ENCODE measurements around the gene RPS14. TPM values are rescaled to one million over a fixed set of nuclear protein-coding genes. Genes with fewer than 3 reads are reported as not detected.

The RPS14 gene
- total RNA-seq, 1 experiment from 2014 or later = 3,118 TPM

GRCh38 chr5:150444770-150445169 lies 4.8 kb downstream of the RPS14 start:
- H3K4me3 ChIP-seq = no peak overlapping the region
- H3K36me3 ChIP-seq = peaks cover 62% of the 10 kb centered on the region
- peaks cover 5% of the 10 kb centered on the region; the same call in 1 of the 2 replicates for H3K4me1 ChIP-seq
- H3K27me3 ChIP-seq = no peaks in the 10 kb centered on the region
- no peak overlapping the region for H3K27ac ChIP-seq
- H3K9me3 ChIP-seq (replicated peaks) = no peaks in the 10 kb centered on the region
- no peak for DNase-seq

DNA sequence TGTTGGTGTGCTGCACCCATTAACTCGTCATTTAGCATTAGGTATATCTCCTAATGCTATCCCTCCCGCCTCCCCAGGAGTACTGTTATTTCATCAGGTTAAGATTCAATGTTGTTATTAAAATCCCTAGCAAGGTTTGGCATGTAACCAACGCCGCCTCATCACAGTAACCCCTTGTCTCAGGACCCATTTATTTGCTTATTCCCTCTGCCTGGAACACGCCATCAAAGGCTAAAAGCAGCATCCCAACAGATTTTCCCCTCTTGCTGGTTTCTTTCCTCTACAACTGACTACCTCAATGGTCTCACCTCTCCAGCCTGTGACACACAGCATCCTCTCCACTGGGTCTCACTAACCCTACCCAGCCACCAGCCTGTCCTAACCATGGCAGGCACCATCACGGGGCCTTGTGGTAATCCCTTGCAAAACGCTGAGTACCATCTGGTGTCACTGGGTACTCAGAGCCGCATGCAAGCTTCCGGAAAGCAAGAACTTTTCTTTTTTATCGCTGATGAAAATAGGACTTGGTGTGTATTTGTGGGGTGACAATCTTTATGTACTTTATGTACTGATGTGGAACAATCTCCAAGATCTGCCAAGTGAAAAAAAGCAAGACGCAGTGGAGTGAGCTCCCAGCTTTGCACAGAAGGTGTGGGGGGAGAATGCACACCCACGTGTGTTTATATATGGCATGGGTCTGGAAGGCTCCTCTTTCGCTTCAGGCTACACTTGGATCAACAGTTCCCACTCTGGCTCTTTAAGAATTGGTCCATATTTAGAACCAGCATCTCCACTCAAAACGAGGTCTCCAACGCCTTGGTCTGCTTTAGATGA lies 6.1 kb downstream of the RPS14 start:
- Histone ChIP-seq H3K27me3 (no peaks in the 10 kb centered on the region), H3K36me3 (peaks cover 57% of the 10 kb centered on the region), H3K4me3 (no peak overlapping the region), H3K9me3 (replicated peaks) (no peaks in the 10 kb centered on the region), H3K27ac (no peak overlapping the region), H3K4me1 (peaks cover 5% of the 10 kb centered on the region; the same call in 1 of the 2 replicates)
- no peak for DNase-seq

GRCh38 chr5:150442699-150443080 lies 6.8 kb downstream of the RPS14 start:
- peaks cover under 1% of the 10 kb centered on the region; the same call in 1 of the 2 replicates for H3K4me1 ChIP-seq
- no peak overlapping the region for H3K4me3 ChIP-seq
- no peaks in the 10 kb centered on the region for H3K27me3 ChIP-seq
- no peaks in the 10 kb centered on the region for H3K9me3 ChIP-seq (replicated peaks)
- no peak overlapping the region for H3K27ac ChIP-seq
- no peak for DNase-seq
- peaks cover 49% of the 10 kb centered on the region for H3K36me3 ChIP-seq

DNA sequence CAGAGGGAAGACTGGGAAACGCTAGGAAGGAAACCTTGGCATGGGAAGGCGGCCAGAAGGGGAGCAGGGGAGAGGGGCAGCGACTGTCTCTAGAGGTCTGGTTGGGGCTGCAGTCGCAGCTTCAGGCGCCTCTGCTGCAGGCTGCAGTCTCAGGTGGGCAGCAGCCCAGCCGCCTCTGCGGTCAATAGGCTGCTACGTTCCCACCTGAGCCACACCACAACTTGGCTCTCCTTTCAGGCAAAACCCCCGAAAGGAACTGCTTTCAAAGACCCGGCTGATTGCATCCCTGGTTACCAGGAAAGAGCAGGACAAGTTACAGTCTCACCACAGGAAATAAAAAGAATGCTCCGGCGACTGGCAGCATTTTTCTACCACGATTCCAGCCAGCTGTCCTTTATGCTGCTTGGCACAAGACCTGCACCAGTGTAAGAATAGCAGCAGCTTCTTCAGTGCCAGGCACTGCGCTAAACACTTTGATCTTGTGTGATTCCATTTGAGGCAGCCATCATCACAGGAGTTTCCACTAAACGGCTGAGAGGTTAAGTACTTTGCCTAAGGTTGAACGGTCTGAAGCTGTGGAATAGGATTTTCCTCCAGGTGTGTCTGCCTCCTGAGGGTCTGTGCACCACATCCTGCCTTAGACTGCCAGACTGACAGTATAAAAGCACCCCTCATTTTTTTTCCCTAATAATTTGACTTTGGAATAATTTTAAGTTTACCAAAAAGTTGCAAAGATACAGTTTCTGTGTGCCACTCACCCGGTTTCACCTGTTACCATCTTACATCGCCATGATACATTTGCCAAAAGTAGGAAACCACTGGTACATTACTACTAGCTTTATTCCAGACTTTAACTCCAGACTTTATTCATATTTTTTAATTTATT lies 7.5 kb downstream of the RPS14 start:
- Histone ChIP-seq H3K4me1 (no peaks in the 10 kb centered on the region), H3K4me3 (no peak overlapping the region), H3K9me3 (replicated peaks) (no peaks in the 10 kb centered on the region), H3K36me3 (peaks cover 43% of the 10 kb centered on the region), H3K27ac (no peak overlapping the region), H3K27me3 (no peaks in the 10 kb centered on the region)
- DNase-seq = no peak

DNA sequence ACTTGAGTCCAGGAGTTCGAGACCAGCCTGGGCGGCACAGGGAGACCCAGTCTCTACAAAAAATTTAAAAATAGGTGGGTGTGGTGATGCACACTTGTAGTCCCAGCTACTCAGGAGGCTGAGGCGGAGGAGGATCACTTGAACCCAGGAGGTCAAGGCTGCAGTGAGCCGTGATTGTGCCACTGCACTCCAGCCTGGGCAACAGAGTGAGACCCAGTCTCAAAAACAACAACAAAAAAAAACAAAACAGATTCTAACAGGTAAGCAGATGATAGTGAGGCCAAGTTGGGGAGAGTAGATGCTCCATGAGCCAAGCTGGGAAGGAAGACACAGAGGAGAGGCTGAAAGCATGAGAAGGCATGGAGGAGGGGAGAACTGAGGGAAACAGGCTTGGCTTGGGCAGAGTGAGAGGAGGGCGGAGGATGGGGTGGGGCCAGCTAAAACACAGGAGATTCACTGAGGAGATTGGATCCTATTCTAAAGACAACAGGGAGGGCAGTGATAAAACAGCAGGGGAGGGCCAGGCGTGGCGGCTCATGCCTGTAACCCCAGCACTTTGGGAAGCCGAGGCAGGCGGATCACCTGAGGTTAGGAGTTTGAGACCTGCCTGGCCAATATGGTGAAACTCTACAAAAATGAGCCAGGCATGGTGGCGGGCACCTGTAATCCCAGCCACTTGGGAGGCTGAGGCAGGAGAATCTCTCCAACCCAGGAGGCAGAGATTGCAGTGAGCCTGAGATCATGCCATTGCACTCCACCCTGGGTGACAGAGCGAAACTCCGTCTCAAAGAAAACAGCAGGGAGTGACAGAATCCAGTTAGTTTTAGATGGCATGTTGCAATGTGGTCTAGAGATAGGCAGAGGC lies 8.4 kb downstream of the RPS14 start:
- Histone ChIP-seq H3K9me3 (replicated peaks) (no peaks in the 10 kb centered on the region), H3K4me3 (no peak overlapping the region), H3K27me3 (no peaks in the 10 kb centered on the region), H3K36me3 (peaks cover 34% of the 10 kb centered on the region), H3K27ac (no peak overlapping the region), H3K4me1 (no peaks in the 10 kb centered on the region)
- no peak for DNase-seq

DNA sequence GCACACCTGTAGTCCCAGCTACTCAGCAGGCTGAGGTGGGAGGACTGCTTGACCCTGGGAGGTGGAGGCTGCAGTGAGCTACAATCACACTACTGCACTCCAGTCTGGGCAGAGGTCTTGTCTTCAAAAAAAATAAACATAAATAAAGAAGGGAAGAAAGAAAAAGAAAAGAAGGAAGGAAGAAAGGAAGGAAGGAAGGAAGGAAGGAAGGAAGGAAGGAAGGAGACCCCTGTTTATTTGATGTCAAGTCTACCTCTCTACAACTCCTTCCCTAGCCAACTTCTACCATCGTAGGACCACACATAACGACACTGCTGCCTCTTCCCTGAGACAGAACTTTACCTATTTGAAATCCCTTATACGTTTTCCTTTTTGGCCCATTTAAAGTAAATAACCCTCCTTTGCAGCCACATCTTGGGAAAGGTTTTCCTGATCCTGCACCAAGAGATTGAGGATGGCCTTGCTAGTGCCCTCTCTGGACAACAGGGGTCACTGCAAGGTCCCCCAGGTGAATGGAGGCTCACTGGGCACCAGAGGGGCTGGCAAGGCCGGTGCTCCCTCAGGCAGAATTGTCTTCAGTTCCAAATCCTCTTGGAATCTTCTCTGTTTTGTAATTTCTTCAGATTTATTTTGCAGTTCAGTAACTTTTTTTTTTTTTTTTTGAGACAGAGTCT lies 10.5 kb downstream of the RPS14 start:
- peak; percentile 39 to 49 for DNase-seq

GRCh38 chr5:150436141-150436680 lies 13.3 kb downstream of the RPS14 start:
- H3K27me3 ChIP-seq = no peaks in the 10 kb centered on the region
- H3K4me1 ChIP-seq = no peaks in the 10 kb centered on the region
- H3K27ac ChIP-seq = no peak overlapping the region
- H3K36me3 ChIP-seq = no peaks in the 10 kb centered on the region
- no peak overlapping the region for H3K4me3 ChIP-seq
- peak; percentile 84 to 89 for DNase-seq
- H3K9me3 ChIP-seq (replicated peaks) = no peaks in the 10 kb centered on the region

More for the DNA sequence above, 10.5 kb downstream of the RPS14 start:
- no peak overlapping the region for H3K27ac ChIP-seq
- no peaks in the 10 kb centered on the region for H3K4me1 ChIP-seq
- no peak overlapping the region for H3K4me3 ChIP-seq
- no peaks in the 10 kb centered on the region for H3K9me3 ChIP-seq (replicated peaks)
- H3K27me3 ChIP-seq = no peaks in the 10 kb centered on the region
- peaks cover 13% of the 10 kb centered on the region for H3K36me3 ChIP-seq

DNA sequence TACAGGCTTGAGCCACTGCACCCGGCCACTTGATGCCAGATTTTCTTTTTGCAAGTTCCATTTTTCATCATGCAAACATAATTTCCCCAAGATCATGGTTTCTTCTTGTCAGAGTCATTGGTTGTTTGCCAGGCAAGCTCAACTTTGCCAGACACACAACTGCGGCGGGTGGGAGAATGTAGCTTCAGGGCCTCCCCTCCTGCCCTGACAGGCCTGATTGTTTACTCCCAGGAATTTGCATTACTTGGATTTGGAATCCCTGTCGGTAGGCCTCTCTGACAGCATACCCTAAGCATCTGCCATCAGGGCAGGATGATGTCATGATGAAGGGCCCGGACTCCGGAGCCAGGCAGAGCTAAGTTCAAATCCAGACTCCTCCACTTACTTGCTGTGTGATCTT lies 15.1 kb downstream of the RPS14 start:
- DNase-seq = peak; percentile 47 to 48
- no peaks in the 10 kb centered on the region for H3K9me3 ChIP-seq (replicated peaks)
- no peak overlapping the region for H3K27ac ChIP-seq
- no peak overlapping the region for H3K4me3 ChIP-seq
- no peaks in the 10 kb centered on the region for H3K4me1 ChIP-seq
- H3K36me3 ChIP-seq = no peaks in the 10 kb centered on the region
- H3K27me3 ChIP-seq = no peaks in the 10 kb centered on the region

DNA sequence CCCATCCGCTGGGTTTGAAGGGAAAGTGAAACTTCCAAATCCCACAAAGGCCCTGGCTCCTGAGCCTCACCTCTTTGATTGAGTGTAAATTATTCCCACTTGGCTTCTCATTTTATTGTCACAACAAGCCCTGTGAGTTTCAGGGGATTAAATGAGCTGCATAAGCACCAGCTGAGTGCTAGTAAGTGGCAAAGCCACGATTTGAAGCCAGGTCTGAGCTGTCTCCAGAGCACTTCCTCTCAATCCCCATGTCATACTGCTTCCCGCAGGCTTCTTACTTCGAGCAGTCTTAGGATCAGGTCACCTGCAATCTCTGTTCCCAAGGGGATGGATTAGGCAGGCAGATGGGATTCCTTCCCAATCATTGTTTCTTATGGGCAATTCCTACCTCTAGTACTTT lies 18.0 kb downstream of the RPS14 start:
- Histone ChIP-seq H3K9me3 (replicated peaks) (no peaks in the 10 kb centered on the region), H3K36me3 (no peaks in the 10 kb centered on the region), H3K27ac (no peak overlapping the region), H3K27me3 (no peaks in the 10 kb centered on the region), H3K4me3 (no peak overlapping the region), H3K4me1 (no peaks in the 10 kb centered on the region)
- DNase-seq = no peak

- Histone ChIP-seq H3K4me3 (no peak overlapping the region), H3K4me1 (no peaks in the 10 kb centered on the region), H3K27ac (no peak overlapping the region), H3K36me3 (no peaks in the 10 kb centered on the region), H3K27me3 (no peaks in the 10 kb centered on the region), H3K9me3 (replicated peaks) (no peaks in the 10 kb centered on the region)
- no peak for DNase-seq
Observed at GRCh38 chr5:150431048-150431447, 18.5 kb downstream of the RPS14 start.

GRCh38 chr5:150429410-150429873 lies 20.1 kb downstream of the RPS14 start:
- H3K27me3 ChIP-seq = no peaks in the 10 kb centered on the region
- H3K9me3 ChIP-seq (replicated peaks) = no peaks in the 10 kb centered on the region
- DNase-seq = no peak
- no peak overlapping the region for H3K4me3 ChIP-seq
- no peaks in the 10 kb centered on the region for H3K4me1 ChIP-seq
- no peak overlapping the region for H3K27ac ChIP-seq
- no peaks in the 10 kb centered on the region for H3K36me3 ChIP-seq

GRCh38 chr5:150428978-150429377 lies 20.6 kb downstream of the RPS14 start:
- Histone ChIP-seq H3K36me3 (no peaks in the 10 kb centered on the region), H3K27ac (no peak overlapping the region), H3K4me3 (no peak overlapping the region), H3K4me1 (no peaks in the 10 kb centered on the region), H3K27me3 (no peaks in the 10 kb centered on the region), H3K9me3 (replicated peaks) (no peaks in the 10 kb centered on the region)
- no peak for DNase-seq

- Histone ChIP-seq H3K4me3 (no peak overlapping the region), H3K27ac (no peak overlapping the region), H3K9me3 (replicated peaks) (no peaks in the 10 kb centered on the region), H3K27me3 (no peaks in the 10 kb centered on the region), H3K36me3 (no peaks in the 10 kb centered on the region), H3K4me1 (no peaks in the 10 kb centered on the region)
- no peak for DNase-seq
Observed at GRCh38 chr5:150428106-150428876, 21.2 kb downstream of the RPS14 start.

Measured in SJCRH30 (cell line).